ENCODE measurements around the gene PRKCB. TPM values are rescaled to one million over a fixed set of nuclear protein-coding genes. Genes with fewer than 3 reads are reported as not detected.

The PRKCB gene
- polyA plus RNA-seq, 1 donor (not counting 4 experiments of a cell fraction or from before 2014, with no cell fraction given), result 0.18 TPM

GRCh38 chr16:23863511-23864422 is 28.0 kb downstream of the PRKCB start:
- Histone ChIP-seq H3K9ac (ENCODE audit: control insufficient read depth, extremely low read depth, insufficient read depth, low read length) (no peak overlapping the region), H2AFZ (ENCODE audit: control insufficient read depth, low read length) (no peak overlapping the region), H3K36me3 (ENCODE audit: control insufficient read depth in 2 of 2, extremely low read depth in 1 of 2, insufficient read depth in 2 of 2, low read length in 2 of 2) (no peaks in the 10 kb centered on the region), H3K9me3 (ENCODE audit: control insufficient read depth, low read depth, low read length) (no peaks in the 10 kb centered on the region), H4K20me1 (ENCODE audit: control insufficient read depth, extremely low read depth, insufficient read depth, low read length) (no peaks in the 10 kb centered on the region), H3K4me2 (ENCODE audit: control insufficient read depth, extremely low read depth, insufficient read depth, low read depth, low read length) (no peak overlapping the region), H3K9me1 (ENCODE audit: control insufficient read depth, extremely low read depth, insufficient read depth, low read length) (no peaks in the 10 kb centered on the region), H3K27ac (ENCODE audit: control insufficient read depth, insufficient read depth, low read length) (no peak overlapping the region), H3K27me3 (ENCODE audit: control insufficient read depth, extremely low read depth, insufficient read depth, low read length) (peaks cover 4% of the 10 kb centered on the region), H3K4me1 (ENCODE audit: control insufficient read depth, extremely low read depth, insufficient read depth, low read length) (no peaks in the 10 kb centered on the region), H3K4me3 (ENCODE audit: control insufficient read depth in 2 of 3, extremely low read depth in 1 of 3, insufficient read depth in 2 of 3, low read depth in 1 of 3, low read length in 3 of 3) (no peak overlapping the region), H3K79me2 (ENCODE audit: control insufficient read depth, insufficient read depth, low read length) (no peaks in the 10 kb centered on the region)
- FAIRE-seq, result no peak
- no peak for DNase-seq (ENCODE audit: low read depth, low spot score)
- dilution Hi-C loops (cut with MboI; ENCODE audit: extremely low pct_ligation_motif_present, low sequenced_read_pairs), result no loop called here
- no peak for TF ChIP-seq CTCF (optimal IDR thresholded peaks at IDR 0.05 in 1 of 3, IDR thresholded peaks at IDR 0.05 in 1 of 3, conservative IDR thresholded peaks at IDR 0.05 in 1 of 3; ENCODE audit: extremely low read depth in 1 of 3, insufficient read depth in 2 of 3, low read length in 3 of 3)
- TF ChIP-seq EZH2 (IDR thresholded peaks at IDR 0.05; ENCODE audit: low read length), result no peak

GRCh38 chr16:23865853-23866252 is 30.1 kb downstream of the PRKCB start:
- DNase-seq (ENCODE audit: low read depth, low spot score) (no peak), FAIRE-seq (no peak)
- no peak overlapping the region for H3K9ac ChIP-seq (ENCODE audit: control insufficient read depth, extremely low read depth, insufficient read depth, low read length)
- no peaks in the 10 kb centered on the region for H3K9me1 ChIP-seq (ENCODE audit: control insufficient read depth, extremely low read depth, insufficient read depth, low read length)
- dilution Hi-C loops (cut with MboI; ENCODE audit: extremely low pct_ligation_motif_present, low sequenced_read_pairs), result no loop called here
- H3K4me2 ChIP-seq (ENCODE audit: control insufficient read depth, extremely low read depth, insufficient read depth, low read depth, low read length), result no peak overlapping the region
- H3K27me3 ChIP-seq (ENCODE audit: control insufficient read depth, extremely low read depth, insufficient read depth, low read length), result no peaks in the 10 kb centered on the region
- H3K9me3 ChIP-seq (ENCODE audit: control insufficient read depth, low read depth, low read length), result no peaks in the 10 kb centered on the region
- no peaks in the 10 kb centered on the region for H3K79me2 ChIP-seq (ENCODE audit: control insufficient read depth, insufficient read depth, low read length)
- no peaks in the 10 kb centered on the region for H3K36me3 ChIP-seq (ENCODE audit: control insufficient read depth in 2 of 2, extremely low read depth in 1 of 2, insufficient read depth in 2 of 2, low read length in 2 of 2)
- H4K20me1 ChIP-seq (ENCODE audit: control insufficient read depth, extremely low read depth, insufficient read depth, low read length), result no peaks in the 10 kb centered on the region
- TF ChIP-seq EZH2 (IDR thresholded peaks at IDR 0.05; ENCODE audit: low read length) (no peak), CTCF (optimal IDR thresholded peaks at IDR 0.05 in 1 of 3, IDR thresholded peaks at IDR 0.05 in 1 of 3, conservative IDR thresholded peaks at IDR 0.05 in 1 of 3; ENCODE audit: extremely low read depth in 1 of 3, insufficient read depth in 2 of 3, low read length in 3 of 3) (no peak)
- H3K4me1 ChIP-seq (ENCODE audit: control insufficient read depth, extremely low read depth, insufficient read depth, low read length), result no peaks in the 10 kb centered on the region
- H3K27ac ChIP-seq (ENCODE audit: control insufficient read depth, insufficient read depth, low read length), result no peak overlapping the region
- H2AFZ ChIP-seq (ENCODE audit: control insufficient read depth, low read length), result no peak overlapping the region
- no peak overlapping the region for H3K4me3 ChIP-seq (ENCODE audit: control insufficient read depth in 2 of 3, extremely low read depth in 1 of 3, insufficient read depth in 2 of 3, low read depth in 1 of 3, low read length in 3 of 3)

Measured in keratinocyte (primary cell).